ENCODE measurements around the gene NCK2. TPM values are rescaled to one million over a fixed set of nuclear protein-coding genes. Genes with fewer than 3 reads are reported as not detected.
A peak's percentile ranks its signal among the peaks of the same experiment; 100 is the strongest.

NCK2 gene
- polyA plus RNA-seq, 5 donors: 60.4 to 97.6 (median 75.0) TPM

DNA sequence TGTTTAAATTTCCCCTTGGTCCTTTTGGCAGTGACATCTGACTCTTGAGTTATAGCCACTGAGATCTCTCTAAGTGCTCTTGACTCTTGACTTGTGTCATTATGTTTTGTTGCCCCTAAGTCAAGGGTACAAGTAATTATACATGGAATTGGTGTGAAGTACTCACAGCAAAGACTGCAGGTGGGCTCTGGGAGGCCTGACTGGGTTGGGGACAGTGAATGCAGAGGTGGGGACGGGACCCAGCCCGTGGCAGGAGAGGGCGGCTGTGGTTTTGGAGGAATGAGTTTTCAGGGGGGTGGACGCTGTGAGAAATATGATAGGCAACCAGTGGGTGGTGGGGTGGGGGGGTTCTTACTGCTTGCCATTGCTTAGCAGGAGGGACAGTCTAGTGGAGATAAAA, 97.8 kb downstream of the NCK2 start:
- DNase-seq: no peak

DNA sequence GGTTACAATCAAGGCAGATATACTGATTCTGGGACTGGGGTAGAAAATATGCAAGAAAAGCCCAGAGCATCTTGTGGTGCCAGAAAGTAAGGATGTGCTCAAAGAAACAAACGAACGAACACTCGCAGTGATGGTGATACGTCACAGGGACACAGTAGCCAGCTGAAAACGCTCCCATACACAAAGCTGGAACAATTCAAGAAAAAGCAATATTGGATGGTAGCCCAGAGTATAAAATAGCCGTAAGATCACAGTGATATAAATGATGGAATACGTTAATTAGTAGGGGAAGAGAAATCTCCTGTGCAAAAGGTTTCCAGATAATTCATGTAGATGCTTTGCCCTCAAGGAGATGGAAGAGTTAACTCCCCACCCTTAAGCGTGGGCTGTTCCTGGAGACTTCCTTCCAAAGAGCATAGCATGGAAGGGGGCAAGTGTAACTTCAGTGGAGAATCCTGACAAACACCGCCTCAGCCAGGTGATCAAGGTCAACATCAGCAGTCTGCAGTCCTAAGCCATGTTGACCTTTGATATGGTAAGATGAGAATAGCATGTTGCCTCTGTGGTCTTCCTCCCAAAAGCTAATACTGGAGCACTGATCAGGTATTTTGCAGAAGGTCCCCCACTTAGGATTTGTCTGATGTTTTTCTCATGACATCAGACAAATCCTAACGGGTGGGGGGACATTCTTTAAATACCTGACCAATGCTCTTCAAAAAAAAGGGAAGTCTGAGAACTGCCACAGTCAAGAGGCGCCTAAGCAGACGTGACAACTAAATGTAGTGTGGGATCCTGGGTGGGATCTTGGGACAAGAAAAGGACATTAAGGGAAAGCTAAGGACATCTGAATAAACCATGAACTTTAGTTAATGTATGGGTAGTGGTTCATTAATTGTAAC, 99.0 kb downstream of the NCK2 start:
- peak; percentile 18 to 28 for DNase-seq

DNA sequence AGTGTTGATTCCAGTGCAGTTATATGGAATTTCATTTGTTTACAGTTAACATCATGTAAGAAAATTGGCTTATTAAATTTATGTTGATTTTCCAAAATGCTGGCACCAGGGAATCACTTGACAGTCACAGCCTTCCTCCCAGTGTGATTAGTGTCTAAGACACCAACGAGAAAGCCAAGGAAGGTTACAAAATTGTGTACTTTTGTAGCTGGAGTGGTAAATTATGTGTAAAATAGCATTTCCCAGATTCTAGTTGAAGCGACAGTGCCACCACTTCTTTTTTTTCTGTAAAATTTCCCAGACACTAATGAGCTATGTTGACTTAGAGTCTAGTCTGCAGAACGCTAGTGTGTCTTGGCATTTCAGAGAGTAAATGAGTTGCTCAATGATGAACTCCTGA, 101.3 kb downstream of the NCK2 start:
- peak; percentile 27 to 43 for DNase-seq

DNA sequence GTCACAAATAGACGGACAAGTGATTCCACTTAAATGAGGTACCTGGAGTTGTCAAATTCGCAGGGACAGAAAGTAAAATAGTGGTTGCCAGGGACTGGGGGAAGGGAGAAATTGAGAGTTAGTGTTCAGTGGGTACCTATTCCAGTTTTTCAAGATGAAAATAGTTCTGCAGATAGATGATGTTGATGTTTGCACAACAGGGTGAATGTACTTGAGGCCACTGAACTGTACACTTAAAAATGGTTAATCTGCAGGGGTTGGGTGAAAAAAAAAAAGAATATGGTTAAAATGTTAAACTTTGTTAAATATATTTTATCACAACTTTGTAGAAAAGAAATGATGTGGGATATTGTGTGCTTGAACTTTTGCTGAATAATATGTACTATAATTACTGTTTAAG, 102.3 kb downstream of the NCK2 start:
- DNase-seq: no peak

DNA sequence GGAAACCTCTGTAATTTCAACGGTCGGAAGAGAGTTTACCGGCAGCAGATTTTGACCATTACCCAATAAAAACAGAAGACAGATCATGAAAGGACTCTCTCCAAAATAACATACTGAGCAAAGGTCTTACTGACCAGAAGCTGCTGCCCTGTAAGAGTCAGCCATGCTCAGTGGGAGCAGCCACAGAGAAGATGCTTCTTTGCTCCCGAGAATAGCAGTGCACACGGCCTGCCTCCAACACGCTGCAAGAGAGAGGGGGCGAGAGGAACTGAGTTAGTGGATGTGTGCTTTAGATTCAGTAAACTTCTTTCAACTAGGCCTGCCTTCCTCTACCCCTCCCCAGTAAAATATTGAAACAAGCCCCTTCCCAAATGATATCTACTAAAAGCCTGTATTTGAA, 103.7 kb downstream of the NCK2 start:
- no peak for DNase-seq

DNA sequence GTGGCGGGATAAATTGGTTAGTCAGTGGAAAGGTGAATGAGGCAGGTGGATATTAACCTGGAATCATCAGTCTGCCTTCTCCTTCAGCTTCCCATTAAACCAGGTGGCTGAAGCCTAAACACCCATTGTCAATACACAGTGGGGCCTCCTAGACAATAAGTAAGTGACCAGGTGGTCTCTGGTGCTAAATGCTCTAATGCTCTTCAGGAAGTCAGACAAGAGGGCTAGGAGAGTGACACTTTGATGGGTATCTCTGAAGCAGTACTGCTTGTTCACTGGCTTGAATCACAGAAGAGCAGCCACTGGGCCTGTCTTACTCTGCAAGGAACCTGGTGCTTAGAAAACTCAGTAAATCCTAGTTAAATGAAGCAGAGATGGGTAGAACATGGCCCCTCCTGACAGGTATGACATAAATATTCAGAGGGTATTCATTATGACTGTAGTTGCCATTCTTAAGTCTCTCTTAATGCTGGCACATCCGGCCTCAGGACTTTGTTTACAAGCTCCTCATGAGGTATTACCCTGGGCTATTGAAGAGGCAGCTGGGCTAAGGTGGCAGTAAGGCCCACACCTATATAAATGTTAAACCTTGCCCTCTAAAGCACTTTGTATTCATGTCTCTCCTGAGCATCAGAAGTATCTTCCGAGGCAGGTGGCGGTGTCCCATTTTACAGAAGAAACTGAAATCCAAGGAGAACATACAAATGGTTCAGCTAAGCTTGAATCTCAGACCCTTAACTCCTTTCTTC, 104.9 kb downstream of the NCK2 start:
- DNase-seq: no peak

DNA sequence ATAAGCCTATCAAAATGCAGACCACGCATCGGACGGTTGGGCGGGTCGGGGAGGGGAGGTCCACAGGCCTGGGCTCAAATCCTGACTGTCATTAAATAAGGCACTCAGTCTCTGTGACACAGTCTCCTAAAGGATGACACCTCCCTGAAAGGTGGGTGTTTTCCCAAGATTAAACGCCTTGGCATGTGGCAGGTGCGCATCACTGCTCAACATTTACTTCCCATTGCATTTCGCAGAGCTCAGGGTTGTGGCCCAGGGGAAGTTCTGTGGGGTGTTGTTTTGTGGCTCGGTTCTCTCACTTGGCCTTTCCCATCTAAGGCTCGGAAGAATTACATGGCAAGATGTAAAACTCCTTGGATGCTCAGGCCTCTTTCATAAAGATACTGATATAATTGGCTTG, 107.4 kb downstream of the NCK2 start:
- no peak for DNase-seq

DNA sequence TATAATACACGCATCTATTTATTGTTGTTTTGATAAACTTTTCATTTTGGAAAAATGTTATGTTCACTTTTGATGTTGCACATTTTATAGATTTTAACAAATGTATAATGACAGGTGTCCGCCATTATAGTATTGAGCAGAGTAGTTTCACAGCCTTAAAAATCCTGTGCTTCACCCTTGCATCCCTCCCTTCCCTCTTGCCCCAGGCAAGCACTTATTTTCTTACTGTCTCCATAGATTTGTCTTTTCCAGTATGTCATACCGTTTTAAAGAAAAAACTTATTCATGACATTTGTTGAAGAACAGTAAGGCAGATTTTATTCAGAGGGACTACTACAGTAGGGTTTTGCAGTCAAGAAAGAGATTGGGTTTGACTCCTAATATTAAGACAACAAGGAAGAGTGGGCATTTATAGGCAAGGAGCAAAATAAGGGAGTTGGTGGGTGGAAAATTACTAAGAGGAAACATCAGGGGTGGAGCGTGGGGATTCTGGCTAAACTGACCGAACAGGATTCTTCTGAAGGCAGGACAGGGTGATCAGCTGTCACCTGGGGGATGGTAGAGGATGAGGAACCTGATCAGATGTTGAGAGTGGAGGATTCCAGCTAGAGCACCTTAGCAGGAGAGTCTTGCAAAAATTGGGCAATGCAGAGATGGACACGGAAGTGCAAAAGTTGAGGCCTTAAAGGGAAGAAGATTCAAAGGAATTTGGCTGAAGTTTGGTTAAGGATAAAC, 108.8 kb downstream of the NCK2 start:
- DNase-seq: no peak

DNA sequence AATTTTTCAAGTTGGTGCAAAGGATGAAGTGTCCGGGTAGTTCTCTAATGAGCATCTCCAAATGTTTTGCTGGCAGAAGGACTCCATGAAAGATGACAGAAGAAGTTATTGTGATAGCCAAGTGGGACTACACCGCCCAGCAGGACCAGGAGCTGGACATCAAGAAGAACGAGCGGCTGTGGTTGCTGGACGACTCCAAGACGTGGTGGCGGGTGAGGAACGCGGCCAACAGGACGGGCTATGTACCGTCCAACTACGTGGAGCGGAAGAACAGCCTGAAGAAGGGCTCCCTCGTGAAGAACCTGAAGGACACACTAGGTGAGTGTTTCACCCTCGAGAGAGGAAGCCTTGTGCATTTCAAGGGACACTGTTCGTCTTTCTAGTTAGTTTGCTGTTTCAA, 110.3 kb downstream of the NCK2 start:
- no peak for DNase-seq

DNA sequence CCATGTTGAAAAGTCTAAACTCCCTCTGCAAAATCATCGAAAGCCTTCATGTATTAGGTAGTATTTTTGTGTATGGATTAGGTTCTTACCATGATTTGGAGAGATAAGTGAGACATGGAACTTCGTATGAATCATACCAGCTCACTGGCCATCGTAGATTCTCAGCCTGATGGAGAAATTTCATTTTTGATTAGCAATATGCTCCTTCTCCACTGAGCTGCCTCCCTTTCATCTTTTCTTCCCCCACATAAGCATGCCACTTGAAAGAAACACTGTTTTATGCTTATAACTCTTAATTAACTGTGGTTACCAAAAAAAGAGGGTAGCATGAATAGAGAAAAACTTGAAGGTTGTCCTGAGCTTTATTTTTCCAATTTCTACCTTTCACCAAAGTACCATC, 111.9 kb downstream of the NCK2 start:
- DNase-seq: no peak

DNA sequence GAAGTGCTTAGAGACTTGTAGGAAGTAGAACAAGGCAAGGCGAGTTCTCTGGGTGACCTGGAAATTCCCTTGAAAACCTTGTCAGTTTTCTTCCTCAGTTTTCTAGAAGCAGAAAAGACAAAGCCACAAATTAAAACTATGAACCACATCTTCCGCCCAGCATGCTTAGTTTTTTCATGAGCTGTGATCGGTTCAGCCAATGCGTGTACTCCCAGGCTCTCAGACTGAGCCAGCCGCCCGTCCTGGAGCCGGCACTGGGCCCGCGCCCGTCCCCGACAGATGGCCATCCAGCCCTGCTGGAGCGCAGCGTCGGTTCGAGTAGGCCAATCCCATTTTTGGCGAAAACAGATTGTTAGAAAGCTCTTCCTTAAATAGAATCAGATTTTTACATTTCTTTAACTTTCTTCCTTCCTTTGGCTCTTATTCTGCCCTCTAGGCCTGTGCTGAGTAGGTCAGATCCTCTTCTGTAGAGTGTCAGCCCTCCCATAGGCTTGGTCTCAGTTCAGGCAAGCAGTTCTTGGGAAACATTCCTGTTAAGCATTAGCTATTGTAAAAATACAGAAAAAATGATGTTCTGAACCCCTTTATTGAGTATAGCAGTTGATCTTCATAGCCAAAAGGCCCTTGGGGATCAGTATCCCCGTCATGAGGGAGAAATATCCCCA, 112.5 kb downstream of the NCK2 start:
- DNase-seq: no peak

DNA sequence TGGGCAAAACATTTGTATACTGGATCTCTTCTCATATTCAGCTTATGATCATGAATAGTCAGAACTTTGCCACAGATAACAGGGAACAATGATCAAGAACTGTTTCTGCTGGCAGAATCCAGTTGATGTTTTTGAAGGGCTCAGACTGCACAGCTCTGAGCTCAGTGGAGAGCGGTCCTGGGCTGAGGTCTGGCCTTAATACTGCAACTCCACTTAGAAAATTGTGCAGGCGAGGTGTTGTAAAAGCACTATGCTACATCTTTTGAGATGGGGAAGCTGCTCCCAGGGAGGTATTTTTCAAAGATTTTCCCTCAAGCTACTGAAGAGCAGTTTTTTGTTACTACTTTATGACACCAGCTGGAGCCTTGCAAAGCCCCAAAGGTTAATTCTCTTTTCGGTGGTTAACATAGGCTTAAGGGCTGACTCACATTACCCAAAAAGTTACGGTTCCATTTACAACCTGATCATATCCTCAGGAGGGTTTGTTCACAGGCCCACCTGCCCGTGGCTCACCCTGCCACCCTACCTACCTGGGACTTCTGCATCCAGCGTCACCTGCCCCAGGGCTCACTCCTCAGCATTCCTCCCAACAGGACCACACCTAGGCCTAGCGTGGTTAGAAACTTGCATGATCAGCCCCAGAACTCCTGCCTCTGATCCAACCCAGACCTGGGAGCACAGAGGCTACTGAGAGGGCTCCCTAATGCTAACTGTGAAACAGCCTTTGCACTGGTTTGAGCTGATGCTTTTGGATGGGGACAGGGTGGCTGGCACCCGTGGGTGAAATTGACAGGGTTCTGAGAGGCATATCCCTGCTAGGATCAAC, 114.4 kb downstream of the NCK2 start:
- DNase-seq: no peak

DNA sequence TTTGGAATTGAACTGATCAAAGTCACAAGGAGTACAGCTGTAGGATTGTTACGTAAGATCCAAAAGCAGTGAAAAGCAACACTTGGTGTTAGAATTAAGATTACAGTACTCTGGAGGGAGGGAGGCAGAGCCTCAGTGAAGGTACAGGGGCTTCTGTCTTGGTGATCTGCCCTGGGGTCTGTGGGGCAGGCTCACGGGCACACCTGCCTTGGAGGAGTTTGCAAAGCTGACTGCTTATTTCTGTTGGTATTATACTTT, 114.9 kb downstream of the NCK2 start:
- no peak for DNase-seq

DNA sequence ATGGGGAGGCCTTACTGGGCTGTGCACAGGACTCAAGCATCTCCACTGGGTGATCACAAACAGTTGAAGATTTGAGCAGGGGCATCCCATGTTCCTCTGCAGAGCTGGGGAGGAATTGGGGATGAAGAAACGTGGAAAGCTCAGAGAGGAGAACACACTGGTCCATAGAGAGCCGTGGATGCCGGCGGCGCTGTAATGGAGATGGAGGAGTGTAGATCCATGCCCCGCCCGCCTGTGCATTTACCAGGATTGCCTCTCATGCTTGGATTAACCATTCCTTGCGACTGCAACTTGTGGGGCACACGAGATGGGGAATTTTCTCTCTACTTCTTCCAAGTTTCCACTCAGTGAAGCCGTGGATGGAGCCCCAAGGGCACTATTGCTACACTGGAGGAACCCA, 115.9 kb downstream of the NCK2 start:
- no peak for DNase-seq

DNA sequence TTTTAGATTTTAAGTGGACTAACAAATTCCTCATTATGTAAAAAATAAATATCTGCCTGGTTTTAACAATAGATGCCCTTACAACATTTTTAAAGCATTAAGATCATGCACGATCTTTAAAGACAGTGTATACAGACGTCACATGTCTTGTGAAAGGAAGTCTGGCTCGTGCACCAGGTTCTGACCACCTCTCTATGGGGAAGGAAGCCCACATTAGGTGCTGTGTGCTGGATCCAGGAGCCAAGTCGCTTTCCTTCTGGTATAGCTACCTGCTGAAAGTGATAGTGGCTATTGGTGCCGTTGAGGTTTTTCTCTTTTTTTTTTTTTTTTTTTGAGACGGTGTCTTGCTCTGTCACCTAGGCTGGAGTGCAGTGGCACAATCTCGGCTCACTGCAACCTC, 116.5 kb downstream of the NCK2 start:
- no peak for DNase-seq

DNA sequence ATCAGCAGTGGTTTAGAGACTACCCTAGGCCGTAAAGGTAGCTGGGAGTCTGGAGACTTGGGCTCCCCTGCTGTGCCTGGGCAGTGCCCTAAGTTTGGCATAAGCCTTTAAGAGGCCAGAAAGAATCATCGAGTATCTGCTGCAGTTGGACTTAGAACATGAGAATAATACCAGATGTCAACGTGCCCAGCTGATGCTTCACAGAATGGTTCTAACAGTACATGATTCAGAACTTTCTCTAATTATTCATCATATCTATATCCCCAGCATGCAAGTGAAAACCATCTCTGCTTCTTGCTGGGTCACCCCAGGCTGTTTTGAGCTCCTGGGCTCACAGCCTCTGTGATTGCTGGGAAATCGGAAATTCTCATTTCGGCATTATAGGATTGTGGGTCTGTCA, 118.1 kb downstream of the NCK2 start:
- no peak for DNase-seq

DNA sequence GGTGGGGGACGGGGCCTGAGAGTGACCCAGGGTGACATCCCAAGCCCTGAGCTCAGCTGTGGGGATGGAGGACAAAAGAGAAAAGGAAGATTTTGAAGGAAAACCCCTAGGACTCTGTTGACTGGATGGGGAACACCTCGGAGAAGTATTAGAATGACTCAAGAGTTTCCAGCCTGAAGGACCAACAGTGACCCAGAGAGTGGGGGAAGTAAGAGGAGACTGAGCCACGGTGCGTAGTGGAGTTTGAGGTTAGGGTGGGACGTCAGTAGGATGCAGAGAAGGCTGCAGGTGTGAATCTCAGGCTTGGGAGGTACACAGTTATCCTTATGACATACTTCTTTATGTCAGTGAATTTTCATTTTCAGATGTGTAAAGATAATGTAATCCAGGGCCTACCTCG, 119.5 kb downstream of the NCK2 start:
- DNase-seq: no peak

DNA sequence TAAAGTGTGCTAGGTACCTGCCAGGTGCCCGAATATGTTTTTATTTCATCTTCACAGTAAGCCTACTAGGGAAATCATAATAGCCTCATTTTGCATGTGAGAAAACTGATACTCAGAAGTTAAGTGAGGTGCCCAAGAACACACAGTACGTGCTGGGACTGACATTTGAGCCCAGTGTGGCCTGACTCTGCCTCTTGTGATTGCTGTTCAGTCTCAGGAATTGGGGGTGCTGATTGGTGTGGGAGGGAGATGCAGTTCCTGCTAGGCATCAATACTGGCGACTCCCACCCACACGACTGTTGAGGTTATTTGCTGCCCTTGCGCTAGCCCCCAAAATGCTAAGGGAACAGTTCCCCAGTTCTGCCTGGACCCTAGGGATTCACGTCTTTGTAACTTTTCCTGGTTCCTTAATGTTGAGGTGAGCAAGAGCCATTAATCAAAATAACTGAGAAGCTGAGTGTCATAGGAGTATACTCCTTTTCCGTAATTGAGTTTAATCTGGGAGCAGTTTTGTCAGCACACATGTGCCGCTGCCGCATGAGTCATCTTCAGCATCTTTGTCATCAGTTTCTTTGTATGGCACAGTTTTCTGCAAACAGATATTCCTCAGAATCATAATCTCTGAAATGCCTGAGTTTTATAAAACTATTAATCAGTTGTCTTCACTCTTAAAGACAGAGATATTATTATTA, 120.7 kb downstream of the NCK2 start:
- DNase-seq: no peak

DNA sequence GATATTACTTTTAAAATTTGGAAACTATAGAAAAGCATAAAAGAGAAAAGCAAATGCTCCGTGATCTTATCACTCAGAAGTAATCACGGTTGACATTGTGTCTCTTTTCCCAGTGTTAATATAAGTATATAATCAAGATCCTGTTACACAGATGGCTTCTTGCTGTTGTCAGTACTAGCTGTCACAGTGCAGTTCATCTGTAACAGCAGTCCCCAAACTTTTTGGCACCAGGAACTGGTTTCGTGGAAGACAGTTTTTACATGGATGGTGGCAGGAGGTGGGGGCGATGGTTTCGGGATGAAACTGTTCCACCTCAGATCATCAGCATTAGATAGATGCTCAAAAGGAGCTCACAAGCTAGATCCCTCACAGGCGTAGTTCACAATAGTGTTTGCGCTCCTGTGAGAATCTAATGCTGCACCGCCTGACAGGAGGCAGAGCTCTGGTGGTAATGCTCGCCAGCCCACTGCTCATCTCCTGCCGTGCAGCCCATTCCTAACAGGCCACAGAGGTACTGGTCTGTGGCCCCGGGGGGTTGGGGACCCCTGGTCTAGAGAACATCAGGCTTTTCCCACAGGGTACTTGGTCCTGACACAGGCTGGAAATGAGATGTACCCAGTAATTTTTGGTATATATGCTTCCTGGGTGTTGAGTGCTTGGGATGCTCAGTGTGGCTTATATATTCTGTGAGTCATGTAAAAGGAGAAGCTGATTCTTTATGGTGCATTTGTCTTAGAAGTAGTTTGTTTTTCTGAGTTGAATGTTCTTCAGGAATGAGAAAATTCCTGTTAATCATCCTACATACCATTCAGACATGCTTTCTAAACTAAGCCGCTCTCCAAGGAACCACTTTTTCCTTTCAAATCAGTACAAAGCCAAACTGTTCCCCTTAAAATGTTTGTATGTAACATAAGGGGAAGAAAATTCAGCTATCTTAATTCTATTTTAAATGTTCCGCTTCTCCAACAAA, 121.8 kb downstream of the NCK2 start:
- no peak for DNase-seq

DNA sequence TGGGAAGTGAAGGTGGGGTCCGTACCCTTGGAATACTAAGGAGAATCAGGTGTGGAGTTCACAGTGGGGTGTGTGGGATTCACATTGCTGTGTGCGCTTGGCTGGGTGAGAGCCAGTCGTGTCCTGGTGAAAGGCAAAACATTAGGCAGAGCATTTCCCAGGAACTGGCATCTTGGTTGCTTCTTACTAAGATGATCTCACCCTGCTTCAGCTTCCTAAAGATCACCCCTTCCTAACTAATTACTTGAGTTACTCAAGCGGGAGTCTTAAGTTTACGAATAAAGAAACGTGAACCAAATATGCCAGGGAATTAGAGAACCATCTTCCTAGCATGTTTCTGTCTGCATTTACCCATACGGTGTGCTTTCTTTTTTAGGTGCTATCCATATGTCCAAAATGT, 122.9 kb downstream of the NCK2 start:
- DNase-seq: no peak
